ENCODE data around the gene VAV2.
"Not testable (repeated sequence)": the region's sequence is repeated elsewhere in the genome, so short reads cannot be mapped to it uniquely, and the experiment has no call there.

Gene VAV2

DNA sequence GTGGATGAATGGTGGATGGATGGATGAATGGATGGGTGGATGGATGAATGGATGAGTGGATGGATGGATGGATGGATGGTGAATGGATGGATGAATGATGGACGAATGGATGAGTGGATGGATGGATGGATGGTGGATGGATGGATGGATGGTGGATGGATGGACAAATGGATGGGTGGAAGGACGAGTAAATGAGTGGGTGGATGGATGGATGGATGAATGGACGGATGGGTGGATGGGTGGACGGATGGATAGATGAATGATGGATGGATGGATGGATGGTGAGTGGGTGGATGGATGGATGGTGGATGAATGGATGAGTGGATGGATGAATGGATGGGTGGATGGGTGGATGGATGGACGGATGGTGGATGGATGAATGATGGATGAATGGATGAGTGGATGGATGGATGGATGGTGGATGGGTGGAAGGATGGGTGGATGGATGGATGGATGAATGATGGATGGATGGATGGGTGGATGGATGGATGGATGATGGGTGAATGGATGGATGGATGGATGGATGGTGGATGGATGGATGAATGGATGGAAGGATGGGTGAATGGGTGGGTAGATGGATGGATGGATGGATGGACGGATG is 58.6 kb downstream of the VAV2 start:
- DNase-seq, result no peak

DNA sequence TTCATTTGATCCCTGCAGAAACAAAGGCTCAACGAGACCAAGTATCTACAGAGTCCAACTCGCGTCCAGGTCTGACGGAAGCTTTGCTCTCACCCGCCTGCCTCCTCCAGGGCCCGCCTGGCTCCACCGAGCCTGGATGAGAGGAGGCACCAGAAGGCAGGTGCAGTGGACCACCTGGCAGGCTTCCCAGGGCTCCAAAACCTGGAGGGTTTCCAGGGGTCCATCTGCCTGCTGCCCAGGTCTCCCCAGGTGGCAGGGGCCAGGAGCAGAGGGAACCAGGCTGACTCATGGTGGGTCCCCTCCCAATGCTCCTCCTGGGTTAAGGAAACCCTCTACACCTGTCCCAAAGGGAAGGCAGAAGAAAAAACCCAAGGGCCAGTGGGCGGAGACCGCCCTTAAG is 59.5 kb downstream of the VAV2 start:
- no peak for DNase-seq

DNA sequence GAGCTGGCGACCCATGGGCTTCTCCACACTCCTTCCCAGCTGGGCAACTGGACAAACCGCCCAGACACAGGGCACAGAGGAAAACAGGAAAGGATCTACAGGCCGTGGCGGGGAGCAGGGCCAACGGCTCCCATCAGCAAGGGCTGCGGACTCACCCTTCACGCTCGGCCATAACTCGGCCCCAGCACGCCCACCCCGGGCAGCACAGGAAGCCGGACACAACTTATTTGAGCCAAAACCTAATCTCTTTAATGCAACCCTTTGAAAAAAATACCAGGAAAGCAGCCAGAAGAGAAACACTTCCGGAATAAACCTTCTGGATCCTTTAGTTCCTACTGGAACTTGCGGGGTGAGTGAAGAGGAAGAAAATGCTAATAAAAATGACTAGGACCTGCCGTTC is 59.9 kb downstream of the VAV2 start:
- DNase-seq, result no peak

DNA sequence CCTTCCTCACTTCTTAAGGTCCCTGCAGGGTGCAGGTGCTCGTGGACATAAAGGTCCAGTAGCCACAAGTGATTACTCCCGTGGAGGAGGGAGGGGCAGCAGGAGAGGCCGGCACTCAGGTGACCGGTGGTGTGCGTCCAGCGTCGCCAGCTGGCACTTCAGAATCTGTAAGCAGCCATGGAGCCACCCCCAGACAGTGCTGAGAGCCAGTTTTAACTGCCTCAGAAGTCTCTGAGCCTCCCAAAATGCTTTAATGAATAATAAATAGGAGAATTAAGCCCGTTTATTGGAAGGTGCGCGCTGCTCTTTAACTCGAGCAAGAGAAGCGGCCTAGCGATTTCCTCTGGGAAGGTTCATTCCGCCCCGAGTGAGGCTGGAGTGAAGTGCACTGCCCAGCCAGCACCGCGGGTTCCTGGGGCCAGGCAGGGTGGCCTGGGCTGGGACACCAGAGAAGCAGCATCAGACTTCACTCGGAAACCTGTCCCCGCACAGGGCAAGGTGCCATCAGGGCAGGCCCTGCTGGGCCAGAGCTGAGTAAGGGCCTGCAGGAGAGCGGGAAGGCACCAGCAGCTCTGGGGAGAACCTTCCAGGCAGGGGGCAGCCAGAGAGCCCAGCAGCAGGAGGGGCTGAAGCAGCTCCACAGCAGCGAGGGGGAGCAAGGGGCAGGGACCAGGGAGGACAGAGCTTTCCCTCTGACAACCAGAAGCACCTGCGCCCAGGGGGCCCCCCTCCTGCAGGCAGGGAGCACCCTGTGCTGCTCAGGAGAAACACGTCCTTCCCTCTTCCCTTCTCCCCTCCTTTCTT is 61.2 kb downstream of the VAV2 start:
- no peak for DNase-seq

DNA sequence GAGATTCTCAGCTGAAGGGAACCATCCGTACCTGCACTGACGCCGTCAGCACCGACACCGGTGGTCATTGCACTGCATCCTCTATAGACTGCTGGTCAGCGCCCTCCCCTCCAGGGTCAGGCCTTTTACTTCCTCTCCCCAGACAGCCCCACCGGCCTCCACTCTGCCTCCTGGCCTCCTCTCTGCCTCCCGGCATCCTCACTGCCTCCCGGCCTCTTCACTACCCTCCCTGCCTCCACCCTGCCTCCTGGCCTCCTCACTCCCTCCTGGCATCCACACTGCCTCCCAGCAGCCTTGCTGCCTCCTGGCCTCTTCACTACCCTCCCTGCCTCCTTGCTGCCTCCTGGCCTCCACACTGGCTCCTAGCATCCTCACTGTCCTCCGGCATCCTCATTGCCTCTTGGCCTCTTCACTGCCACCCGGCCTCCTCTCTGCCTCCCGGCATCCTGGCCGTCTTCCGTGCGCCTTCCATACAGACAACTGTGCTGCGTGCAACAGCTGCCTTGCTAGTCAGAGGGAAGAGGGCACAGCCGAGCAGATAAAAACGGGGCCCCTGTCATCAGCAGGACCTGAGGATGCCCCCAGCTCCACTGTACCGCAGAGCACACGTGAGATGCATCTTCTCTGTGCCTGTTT is 62.0 kb downstream of the VAV2 start:
- DNase-seq, result no peak

DNA sequence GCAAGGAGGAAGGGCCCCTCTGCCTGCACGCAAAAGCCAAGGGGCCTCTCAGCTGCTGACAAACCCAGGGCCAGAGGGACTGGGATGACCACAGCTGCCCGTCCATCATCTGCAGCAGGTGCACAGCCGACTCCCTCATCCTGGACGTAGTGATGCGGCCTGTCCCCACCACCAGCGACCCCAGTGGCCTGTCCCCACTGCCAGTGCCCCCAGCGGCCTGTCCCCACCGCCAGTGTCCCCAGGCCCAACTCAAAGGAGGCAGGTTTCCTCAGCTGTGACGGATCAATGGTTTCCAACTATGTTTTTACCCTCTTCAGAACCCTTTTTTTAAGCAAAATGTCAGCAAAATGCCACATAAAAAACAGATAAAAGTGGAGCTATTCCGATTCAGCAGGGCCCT is 62.5 kb downstream of the VAV2 start:
- no peak for DNase-seq

DNA sequence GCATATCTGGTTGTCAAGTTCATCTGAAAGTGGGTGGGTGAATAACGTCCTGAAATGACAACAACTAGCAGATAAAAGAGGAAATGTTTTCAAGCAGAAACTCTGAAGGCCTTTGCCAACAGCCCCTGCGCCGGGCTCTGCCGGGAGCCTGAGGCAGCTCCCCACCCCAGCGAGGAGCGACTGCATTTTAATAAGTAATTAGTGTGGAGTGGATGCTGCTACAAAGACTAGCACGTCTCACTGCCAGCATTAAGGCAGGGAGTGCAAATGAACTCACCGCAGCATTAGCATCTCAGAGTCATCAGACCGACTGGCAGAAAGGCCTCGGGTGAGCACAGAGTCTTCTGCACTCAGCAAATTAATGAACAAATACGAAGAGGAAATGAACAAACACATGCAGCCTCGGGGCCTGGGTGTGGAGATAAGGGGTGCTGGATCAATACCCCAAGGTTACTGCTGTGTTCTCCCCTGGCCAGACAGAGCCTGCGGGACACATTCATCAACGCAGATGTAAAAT is 63.8 kb downstream of the VAV2 start:
- no peak for DNase-seq

DNA sequence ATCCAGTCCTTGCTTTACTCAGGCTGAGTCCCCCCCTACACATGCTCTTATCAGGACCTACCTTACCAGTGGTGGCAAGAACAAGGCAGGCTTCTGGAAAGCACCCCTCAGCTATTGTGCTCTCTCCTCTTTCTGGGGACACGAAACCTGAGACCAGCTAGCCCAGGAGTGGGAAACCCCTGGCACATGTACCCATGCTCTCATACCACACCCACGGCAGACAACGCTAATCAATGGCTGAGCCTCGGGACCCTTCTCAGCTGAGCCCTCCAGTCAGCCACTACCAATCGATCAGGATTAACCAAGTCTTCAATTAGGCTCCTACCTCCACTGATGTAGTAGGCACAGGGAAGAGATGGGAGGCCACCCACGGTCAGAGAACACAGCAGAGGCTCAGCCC is 65.1 kb downstream of the VAV2 start:
- no peak for DNase-seq

DNA sequence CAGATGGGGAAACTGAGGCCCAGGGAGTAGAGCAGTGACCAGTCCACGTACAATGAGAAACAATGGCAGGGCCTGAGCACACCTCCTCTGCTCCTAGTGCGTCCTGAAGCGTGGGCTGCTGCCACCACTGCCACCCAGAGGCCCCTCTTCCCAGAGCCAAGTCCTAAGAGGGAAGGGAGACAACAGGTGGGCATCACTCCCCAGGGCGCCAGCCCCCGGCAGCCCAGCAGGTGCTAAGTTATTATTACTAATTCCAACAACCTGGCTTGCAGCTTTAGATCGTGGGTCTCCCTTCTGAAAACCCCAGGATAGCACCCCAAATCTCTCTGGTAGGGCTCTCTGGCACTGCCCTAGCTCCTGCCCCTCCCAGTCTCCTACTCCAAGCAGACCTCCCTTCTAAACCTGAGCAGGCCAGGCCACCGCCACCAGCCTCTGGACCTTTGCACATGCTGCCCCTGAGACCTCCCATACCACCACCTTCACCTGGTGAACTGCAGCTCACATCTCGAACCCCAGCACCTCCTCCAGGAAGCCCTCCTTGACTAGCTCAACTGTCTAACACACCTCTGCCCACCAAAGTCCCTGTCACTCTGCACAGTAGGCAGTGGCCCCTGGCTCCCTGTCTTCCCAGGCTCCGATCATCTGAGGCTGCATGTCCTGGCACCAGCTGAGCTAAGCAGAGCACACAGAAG is 65.8 kb downstream of the VAV2 start:
- no peak for DNase-seq

DNA sequence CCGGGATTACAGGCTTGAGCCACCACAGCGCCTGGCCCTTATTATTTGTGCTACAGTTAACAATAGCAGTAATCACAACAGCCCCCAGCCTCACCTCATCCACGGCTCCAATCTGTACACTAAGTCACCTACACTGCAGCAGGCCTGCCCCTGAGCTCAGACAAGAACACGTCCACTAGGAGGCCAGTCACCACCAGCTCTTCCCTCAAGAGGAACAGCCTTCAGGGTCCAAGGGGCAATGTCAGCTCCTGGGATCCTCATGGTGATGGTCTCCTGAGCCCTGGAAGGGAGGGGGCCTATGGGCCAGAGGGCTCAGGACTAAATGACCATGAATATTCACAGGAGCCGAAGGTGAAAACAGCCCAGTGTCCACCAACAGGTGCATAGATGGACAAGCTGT is 67.7 kb downstream of the VAV2 start:
- no peak for DNase-seq

DNA sequence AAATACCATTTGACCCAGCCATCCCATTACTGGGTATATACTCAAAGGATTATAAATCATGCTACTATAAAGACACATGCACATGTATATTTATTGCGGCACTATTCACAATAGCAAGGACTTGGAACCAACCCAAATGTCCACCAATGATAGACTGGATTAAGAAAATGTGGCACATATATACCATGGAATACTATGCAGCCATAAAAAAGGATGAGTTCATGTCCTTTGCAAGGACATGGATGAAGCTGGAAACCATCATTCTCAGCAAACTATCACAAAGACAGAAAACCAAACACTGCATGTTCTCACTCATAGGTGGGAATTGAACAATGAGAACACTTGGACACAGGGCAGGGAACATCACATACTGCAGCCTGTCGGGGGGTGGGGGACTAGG is 68.5 kb downstream of the VAV2 start:
- DNase-seq, result not testable (repeated sequence)

DNA sequence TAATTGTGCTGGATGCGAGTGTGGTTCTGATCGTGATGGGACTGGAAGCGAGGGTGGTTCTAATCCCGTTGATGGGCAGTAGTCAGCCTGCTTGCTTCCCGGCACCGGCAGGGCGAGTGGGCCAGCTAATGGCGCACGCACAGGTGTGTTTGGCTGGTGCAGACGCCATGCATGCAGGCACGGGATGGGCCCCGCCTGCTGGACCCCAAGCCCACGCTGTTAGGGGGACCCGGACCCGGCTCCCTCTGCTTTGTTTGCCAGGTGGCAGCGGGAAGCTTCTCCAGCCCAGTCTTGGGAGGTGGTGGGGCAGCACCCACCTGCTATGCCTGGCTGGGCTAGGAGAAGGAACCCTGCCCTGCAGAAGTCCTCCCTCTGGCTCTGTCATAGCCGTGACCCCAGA is 70.3 kb downstream of the VAV2 start:
- DNase-seq, result no peak

DNA sequence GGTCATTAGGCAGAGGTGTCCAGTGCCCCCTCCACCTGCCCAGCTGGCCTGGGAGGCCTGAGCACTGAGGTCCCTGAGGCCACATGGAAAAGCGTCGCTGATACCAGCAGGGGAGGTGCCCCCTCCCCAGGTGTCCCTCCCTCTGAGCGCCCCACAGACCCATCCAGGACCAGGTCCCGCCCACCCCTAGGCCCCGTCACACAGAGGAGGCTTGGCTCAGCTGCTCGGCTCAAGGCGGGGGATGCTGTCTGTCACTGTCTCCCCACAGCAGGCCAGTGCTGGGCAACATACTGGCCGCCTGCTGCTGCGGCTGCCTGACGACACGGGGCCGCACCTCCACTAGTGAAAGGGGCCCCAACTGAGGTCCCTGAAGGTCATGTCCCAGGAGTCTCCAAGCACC is 71.7 kb downstream of the VAV2 start:
- no peak for DNase-seq

DNA sequence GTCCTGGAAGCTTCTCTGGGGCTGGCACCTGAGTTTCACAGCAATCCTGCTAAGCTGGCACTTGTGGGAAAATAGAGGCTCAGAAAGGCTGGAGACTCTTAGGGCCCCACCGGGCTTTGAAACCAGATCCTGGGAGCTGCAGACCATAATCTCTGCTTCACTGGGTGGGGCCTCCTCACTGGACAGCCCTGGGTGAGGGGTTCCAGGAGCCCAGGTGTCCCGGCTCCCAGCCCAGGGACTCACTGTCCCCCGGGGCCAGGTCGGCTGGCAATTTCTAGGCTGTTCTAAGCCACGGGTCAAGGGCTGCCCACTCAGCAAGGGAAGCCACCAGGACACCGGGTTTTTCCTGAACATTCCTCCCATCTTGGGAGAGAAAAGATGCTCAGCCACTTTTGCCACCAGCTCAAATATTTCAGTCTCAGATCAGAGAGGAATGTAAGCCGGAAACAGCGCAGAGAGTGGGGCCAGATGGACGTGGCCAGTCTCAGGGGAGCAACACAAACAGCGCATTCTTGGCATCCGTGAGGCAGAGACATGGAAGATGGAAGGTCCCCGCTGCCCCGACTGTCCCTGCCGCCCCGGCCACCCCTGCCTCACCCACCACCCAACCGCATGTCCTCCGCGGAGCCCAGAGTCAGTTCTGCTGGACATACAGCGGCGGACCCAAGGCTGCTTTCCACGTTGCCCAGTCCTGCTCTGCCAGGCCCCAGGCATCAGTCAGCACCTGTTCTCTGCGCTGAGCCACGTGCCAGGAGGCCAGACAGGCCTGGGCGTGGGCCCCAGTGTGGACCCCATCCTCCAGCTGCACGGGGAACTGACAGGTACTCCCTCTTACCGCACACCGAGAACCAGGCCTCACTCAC is 72.6 kb downstream of the VAV2 start:
- DNase-seq, result no peak

DNA sequence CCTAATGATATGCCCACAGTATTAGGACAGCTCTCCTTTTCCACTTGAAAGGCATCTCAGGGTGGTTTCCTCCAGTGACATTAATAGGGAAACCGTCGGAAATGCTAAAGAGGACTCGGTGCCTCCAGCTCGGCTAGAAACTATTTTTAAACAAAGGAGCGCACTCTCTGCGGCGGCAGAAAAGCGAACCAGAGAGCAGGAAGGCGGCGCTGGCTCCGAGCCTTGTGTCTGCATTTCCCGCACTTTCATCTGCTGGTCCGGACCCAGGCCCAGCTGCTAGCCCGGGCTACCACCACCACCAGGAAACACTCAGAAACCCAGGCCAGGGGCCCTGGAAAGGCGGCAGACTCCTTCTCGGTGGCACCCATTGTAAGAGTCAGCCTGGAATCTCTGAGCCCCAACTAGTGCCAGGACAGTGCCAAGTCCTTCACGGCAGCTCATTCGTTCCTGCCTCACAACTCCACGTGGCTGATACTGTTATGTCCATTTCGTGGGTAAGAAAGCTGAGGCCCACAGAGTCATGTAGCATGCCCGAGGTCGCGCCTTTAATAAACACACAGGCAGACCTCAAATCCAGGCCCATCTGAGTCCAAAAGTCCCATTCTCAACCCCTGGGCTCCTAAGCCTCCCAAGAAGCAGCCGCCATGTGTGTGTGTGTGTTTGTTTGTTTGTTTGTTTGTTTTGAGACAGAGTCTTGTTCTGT is 73.9 kb downstream of the VAV2 start:
- no peak for DNase-seq

DNA sequence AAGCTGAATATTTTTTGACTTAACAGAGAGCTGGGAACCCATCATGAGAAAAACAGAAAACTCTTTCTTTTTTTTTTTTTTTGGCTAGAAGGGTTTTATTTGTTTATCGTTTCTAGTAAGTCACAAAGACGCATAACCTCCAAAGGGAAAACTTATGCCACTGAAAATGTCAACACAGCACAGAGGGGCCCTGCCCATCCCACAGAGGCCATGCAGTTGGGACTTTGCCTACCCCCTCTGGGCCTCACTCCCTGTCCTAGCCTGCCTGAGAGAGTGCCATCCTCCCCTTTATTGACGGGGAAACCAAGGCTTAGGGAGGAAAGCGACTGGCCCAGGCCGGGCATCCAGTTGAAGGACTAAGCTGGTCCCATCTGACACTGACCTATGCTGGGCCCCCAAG is 74.7 kb downstream of the VAV2 start:
- DNase-seq, result no peak

DNA sequence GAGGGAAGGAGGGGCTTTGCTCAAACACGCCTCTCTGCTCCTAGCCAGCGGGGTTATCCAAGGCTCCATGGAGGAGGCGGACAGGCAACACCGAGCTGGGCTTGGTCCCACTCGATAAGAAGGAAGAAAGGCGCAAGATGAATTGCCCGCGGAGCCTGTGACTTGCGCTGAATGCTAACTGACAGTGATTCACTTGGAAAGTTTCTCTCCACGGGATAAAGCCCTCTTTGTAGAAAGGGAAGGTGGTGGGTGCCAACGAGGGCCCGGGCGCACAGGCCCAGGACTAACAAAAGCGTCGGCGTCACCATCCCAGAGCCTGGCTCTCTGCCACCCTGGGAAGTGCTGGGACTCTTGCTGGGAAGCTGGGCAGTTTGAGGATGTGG is 76.0 kb downstream of the VAV2 start:
- DNase-seq, result no peak

DNA sequence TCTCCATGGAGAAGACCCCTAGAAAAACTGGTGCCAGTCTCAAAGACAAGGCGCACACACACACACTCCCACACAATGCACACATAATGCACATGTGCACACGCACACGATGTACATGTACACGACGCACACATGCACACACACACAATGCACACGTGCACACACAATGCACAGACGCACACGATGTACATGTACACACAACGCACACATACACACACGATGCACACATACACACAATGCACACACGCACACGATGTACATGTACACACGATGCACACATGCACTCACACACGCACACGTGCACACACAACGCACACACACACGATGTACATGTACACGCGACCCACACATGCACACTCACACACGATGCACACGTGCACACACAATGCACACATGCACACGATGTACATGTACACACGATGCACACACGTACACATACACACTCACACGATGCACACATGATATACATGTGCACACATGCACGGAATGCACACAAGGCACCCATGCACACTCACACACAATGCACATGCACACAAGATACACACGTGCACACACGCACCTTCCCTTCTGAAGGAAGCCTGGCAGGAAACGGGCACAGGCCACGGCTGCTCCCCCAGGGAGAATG is 76.5 kb downstream of the VAV2 start:
- DNase-seq, result no peak

DNA sequence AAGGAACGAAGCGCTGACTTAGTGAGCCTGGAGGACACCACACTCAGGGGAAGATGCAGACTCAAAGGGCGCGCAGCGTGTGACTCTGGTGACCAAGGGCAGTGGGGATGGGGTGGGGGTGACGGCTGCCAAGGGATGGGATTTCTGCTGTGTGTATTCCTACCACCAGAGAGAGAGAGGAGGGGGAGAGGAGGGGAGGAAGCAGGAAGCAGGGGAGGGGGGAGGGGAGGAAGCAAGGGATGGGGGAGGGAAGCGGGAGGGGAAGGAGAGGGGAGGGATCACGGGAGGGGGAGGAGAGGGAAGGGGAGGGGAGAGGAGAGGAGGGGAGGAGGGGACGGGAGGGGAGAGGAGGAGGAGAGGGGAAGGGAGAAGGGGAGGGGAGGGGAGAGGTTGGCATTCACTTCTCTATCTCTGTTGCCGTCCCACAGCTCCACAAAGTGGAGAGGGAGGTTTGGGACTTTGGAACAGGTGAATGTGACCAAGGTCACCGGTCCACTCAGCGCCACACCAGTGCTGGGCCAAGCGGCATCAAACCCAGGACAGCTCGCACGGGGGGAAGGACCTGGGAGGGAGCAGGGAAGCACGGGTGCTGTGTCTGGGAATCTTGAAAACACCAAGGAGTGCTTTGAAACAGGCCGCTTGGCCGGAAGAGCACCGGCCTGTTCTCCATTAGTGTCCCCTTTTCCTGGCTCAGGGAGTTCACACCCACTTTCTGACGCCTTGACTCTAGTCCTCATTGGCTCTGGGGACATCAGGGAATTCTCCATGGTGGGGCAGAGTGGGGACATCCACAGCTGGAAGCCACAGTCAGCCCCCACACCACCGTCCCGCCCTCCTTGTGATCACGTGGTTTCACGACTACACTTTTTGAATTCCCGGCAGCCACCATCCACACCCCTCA is 77.4 kb downstream of the VAV2 start:
- DNase-seq, result no peak
